GM12891 (cell line): ENCODE data around the gene HSD17B8.

Source experiments
- POLR2A ChIP-seq: IDR thresholded peaks from 2 replicates; pipeline ENCODE4 v1.6.1; 2011; ENCODE audit warnings: low read depth, low read length, control low read depth
- POLR2AphosphoS5 ChIP-seq: IDR thresholded peaks from 2 replicates; pipeline ENCODE4 v1.6.1; 2011; ENCODE audit warnings: low read depth, low read length, control low read depth

- no peak for TF ChIP-seq POLR2A
- TF ChIP-seq POLR2AphosphoS5 = no peak
Measured at GRCh38 chr6:33195304-33196165, 8.9 kb upstream of the HSD17B8 start.
